Small intestine (tissue), 7 donors: ENCODE measurements around the gene NUDT16L1. TPM values are rescaled to one million over a fixed set of nuclear protein-coding genes. Genes with fewer than 3 reads are reported as not detected.

Experiments
- DNase-seq, 2 donors: peaks; one replicate each; pipeline versions ENCODE4 v3.0.0 to v3.0.0-alpha.2; 2013
- FAIRE-seq: peaks from 2 replicates; lab custom pipeline; 2012; peaks lifted over from hg19 to GRCh38; lab: Jason Lieb, UNC
- H3K27ac ChIP-seq, 3 donors: one replicate each; pipeline ENCODE4 v1.5.1; 2013; ENCODE audit warnings: low read length in 2 of 3, mild to moderate bottlenecking in 2 of 3, control low read depth in 1 of 3, inconsistent platforms in 1 of 3, low read depth in 1 of 3, moderate library complexity in 1 of 3
- H3K27me3 ChIP-seq, 3 donors: one replicate each; pipeline ENCODE4 v1.6.1; 2013; ENCODE audit warnings: low read length in 3 of 3, inconsistent platforms in 1 of 3; ENCODE audit not compliant: control insufficient read depth in 3 of 3, insufficient read depth in 3 of 3
- H3K36me3 ChIP-seq, 3 donors: one replicate each; pipeline ENCODE4 v1.6.1; 2013; ENCODE audit warnings: low read length in 3 of 3, inconsistent platforms in 1 of 3, low read depth in 1 of 3, mild to moderate bottlenecking in 1 of 3, moderate library complexity in 1 of 3; ENCODE audit not compliant: control insufficient read depth in 3 of 3, insufficient read depth in 2 of 3
- H3K4me1 ChIP-seq, 3 donors: one replicate each; pipeline ENCODE4 v1.6.1; 2013; ENCODE audit warnings: low read length in 2 of 3, inconsistent platforms in 1 of 3, low read depth in 1 of 3, mild to moderate bottlenecking in 1 of 3, moderate library complexity in 1 of 3; ENCODE audit not compliant: control insufficient read depth in 3 of 3, insufficient read depth in 2 of 3
- H3K4me3 ChIP-seq, 3 donors: one replicate each; pipeline ENCODE4 v1.5.1; 2013; ENCODE audit warnings: low read length in 3 of 3, control low read depth in 1 of 3, inconsistent platforms in 1 of 3, low read depth in 1 of 3, mild to moderate bottlenecking in 1 of 3, moderate library complexity in 1 of 3
- H3K9me3 ChIP-seq, 2 donors: one replicate each; pipeline ENCODE4 v1.6.1; 2013; ENCODE audit warnings: low read depth in 1 of 2, low read length in 1 of 2; ENCODE audit not compliant: control insufficient read depth in 2 of 2, insufficient read depth in 1 of 2
- WGBS, 3 donors: extraction: QIAGEN DNeasy Blood & Tissue Kit; methylation state at CpG; one replicate each; pipeline ENCODE4 v1.1.7; 2013; 5-methylcytosine and 5-hydroxymethylcytosine counted together
- polyA plus RNA-seq, 4 donors: library from polyadenylated mRNA; stranded (reverse) in 3 of 4; unstranded in 1 of 4; fragments of 200-250 nt in 3 of 4; fragments of 120-200 nt in 1 of 4; gene quantifications; one replicate each; pipeline versions ENCODE4 v1.2.1 to v1.2.3, GENCODE V29; 2013
- donor health status: healthy with polysubstance abuse.
- donor health status: control.
- donor health status: control.
- donor health status: Bipolar disorder and iron deficiency.
- donor health status: healthy.

NUDT16L1 gene
- polyA plus RNA-seq, 4 donors = 44.5 to 73.1 (median 54.8) TPM

DNA sequence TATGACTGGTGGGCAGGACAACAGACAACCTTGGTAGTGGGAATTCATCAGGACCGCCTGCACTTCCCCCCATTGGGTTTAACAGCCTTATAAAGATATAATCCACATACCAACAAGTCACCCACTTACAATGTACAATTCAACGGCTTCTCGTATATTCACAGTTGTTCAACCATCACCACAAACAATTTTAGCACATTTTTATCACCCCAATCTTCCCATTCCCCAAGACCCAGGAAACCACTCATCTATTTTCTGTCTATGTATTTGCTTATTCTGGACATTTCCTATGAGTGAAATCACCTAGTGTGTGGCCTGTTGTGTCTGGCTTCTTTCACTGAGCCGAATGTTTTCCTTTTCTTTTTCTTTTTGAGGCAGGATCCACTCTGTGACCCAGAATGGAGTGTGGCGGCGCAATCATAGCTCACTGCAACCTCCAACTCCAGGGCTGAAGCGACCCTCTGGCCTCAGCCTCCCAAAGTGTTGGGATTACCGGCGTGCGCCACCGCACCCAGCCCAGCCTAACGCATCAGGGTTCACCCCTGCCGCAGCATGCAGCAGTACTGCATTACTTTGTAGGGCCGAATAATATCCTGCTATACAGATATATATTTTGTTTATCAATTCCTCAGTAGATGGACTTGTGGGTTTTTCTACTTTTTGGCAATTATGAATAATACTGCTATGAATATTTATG, 29.9 kb downstream of the NUDT16L1 start:
- WGBS, 3 donors = 94 to 95% (median 94%) methylated on average over 14 of the region's 14 CpGs
- H3K4me1 ChIP-seq = no peaks in the 10 kb centered on the region
- no peak overlapping the region for H3K4me3 ChIP-seq
- DNase-seq (no peak), FAIRE-seq (no peak)
- no peaks in the 10 kb centered on the region for H3K9me3 ChIP-seq
- H3K27ac ChIP-seq = no peak overlapping the region
- H3K36me3 ChIP-seq = peaks cover 3 to 56% (median 7%) of the 10 kb centered on the region in 3 donors
- H3K27me3 ChIP-seq = no peaks in the 10 kb centered on the region

DNA sequence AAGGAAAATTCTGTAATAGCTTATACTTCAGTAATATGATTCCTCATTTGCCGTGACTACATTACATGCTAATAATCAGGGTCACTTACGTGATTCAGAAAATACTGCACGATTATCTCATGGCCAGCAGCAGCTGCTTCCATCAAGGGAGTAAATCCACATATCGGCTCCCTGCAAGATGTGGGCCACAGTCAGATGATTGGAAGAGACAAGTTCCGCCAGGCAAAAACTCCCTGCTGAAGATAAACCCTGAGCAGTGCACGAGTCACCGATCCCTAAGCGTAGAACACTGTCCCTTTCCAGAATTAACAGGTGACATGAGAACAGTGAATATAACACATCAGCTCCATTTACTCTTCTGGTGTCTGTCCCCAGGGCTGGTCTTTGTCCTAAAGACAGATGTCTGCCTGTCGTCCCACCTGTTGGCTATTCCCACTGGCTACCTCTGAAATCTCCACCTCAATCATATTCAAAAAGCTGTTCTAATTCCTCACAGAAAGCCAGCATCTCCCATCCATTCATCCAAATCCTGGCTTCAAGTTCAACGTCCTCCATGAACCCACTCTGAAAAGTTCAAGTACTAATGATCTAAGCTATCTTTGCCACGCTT, 31.4 kb downstream of the NUDT16L1 start:
- FAIRE-seq = no peak
- DNase-seq = no peak
- Histone ChIP-seq H3K9me3 (no peaks in the 10 kb centered on the region), H3K27ac (no peak overlapping the region), H3K4me3 (no peak overlapping the region), H3K36me3 (peaks cover 5 to 56% (median 7%) of the 10 kb centered on the region in 3 donors), H3K27me3 (no peaks in the 10 kb centered on the region), H3K4me1 (no peaks in the 10 kb centered on the region)
- 91 to 97% (median 95%) methylated on average over 11 of the region's 11 CpGs for WGBS, 3 donors

DNA sequence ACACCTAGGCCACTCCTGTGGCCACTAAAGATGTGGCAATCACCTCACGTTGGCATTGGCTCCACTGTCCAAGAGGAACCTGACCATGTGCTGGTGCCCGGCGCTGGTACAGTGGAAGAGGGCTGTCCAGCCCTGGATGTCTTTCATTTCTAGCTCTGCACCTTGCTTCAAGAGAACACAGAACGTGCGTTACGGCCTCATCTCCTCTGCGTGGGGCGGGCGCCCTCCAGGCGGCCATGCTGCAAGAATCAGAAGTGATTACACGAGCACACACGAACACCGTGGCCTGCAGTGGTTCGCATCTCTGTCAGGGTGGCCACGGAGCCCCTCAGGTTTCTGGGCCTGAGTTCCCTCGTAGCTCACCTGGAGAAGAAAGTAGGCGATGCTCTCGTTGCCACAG, 33.3 kb downstream of the NUDT16L1 start:
- Histone ChIP-seq H3K27me3 (no peaks in the 10 kb centered on the region), H3K36me3 (peaks cover 5 to 57% (median 7%) of the 10 kb centered on the region in 3 donors), H3K4me1 (no peaks in the 10 kb centered on the region), H3K9me3 (no peaks in the 10 kb centered on the region), H3K4me3 (no peak overlapping the region), H3K27ac (no peak overlapping the region)
- FAIRE-seq (no peak), DNase-seq (no peak)
- WGBS, 3 donors = 92 to 96% (median 94%) methylated on average over 18 of the region's 18 CpGs

- 95 to 96% (median 96%) methylated on average over 8 of the region's 8 CpGs for WGBS, 3 donors
- Histone ChIP-seq H3K4me3 (no peak overlapping the region), H3K9me3 (no peaks in the 10 kb centered on the region), H3K4me1 (no peaks in the 10 kb centered on the region), H3K27ac (no peak overlapping the region), H3K27me3 (no peaks in the 10 kb centered on the region), H3K36me3 (peaks cover 3 to 47% (median 7%) of the 10 kb centered on the region in 3 donors)
- DNase-seq (no peak), FAIRE-seq (no peak)
Measured at GRCh38 chr16:4728676-4729075, 35.3 kb downstream of the NUDT16L1 start.

DNA sequence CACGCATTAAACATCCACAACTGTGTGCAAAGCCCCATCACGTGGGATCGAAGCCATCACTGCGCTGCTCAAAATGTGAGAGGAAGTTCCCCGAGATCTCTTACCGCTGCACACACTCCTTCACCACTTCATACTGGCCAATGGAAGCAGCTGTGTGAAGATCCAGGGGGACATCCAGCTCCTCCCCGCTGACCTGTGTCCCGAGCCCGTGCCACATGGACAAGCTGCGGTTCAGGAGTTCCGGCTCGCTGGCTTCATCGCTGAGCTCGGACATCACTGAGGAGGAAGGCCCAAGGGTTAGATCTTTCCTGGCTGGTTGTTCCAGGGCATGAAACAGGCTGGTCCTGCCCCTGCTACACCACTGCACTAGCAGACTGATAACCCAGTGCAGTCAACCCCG, 36.5 kb downstream of the NUDT16L1 start:
- H3K27me3 ChIP-seq = no peaks in the 10 kb centered on the region
- 93 to 96% (median 95%) methylated on average over 15 of the region's 15 CpGs for WGBS, 3 donors
- no peak overlapping the region for H3K27ac ChIP-seq
- peaks cover 0 to under 1% (median 0%) of the 10 kb centered on the region in 3 donors for H3K4me1 ChIP-seq
- no peak overlapping the region for H3K4me3 ChIP-seq
- H3K9me3 ChIP-seq = no peaks in the 10 kb centered on the region
- DNase-seq (no peak), FAIRE-seq (no peak)
- peaks cover 0 to 42% (median 3%) of the 10 kb centered on the region in 3 donors for H3K36me3 ChIP-seq

- H3K4me1 ChIP-seq = peaks cover 0 to 5% (median 2%) of the 10 kb centered on the region in 3 donors
Measured at GRCh38 chr16:4733211-4733742, 39.9 kb downstream of the NUDT16L1 start.

GRCh38 chr16:4733747-4734062, 40.3 kb downstream of the NUDT16L1 start:
- peak overlapping the region in 2 of 3 donors; percentile 49 to 84 for H3K27ac ChIP-seq
- 1% methylated on average over 19 of the region's 19 CpGs for WGBS, 3 donors
- peak overlapping the region; percentile 73 to 93 (median 90) for H3K4me3 ChIP-seq
- H3K36me3 ChIP-seq = peaks cover 0 to 17% (median 0%) of the 10 kb centered on the region in 3 donors
- FAIRE-seq = no peak
- H3K4me1 ChIP-seq = peaks cover 0 to 5% (median 2%) of the 10 kb centered on the region in 3 donors
- no peaks in the 10 kb centered on the region for H3K9me3 ChIP-seq
- H3K27me3 ChIP-seq = no peaks in the 10 kb centered on the region
- DNase-seq = peak in 1 of 2 donors; percentile 15

More at GRCh38 chr16:4733211-4733742, 39.9 kb downstream of the NUDT16L1 start:
- WGBS, 3 donors = 30 to 40% (median 31%) methylated on average over 17 of the region's 17 CpGs
- FAIRE-seq = no peak
- H3K27me3 ChIP-seq = no peaks in the 10 kb centered on the region
- peaks cover 0 to 21% (median 2%) of the 10 kb centered on the region in 3 donors for H3K36me3 ChIP-seq
- peak in 1 of 2 donors; percentile 20 for DNase-seq
- no peaks in the 10 kb centered on the region for H3K9me3 ChIP-seq
- no peak overlapping the region for H3K27ac ChIP-seq
- H3K4me3 ChIP-seq = peak overlapping the region; percentile 73 to 93 (median 90)

DNA sequence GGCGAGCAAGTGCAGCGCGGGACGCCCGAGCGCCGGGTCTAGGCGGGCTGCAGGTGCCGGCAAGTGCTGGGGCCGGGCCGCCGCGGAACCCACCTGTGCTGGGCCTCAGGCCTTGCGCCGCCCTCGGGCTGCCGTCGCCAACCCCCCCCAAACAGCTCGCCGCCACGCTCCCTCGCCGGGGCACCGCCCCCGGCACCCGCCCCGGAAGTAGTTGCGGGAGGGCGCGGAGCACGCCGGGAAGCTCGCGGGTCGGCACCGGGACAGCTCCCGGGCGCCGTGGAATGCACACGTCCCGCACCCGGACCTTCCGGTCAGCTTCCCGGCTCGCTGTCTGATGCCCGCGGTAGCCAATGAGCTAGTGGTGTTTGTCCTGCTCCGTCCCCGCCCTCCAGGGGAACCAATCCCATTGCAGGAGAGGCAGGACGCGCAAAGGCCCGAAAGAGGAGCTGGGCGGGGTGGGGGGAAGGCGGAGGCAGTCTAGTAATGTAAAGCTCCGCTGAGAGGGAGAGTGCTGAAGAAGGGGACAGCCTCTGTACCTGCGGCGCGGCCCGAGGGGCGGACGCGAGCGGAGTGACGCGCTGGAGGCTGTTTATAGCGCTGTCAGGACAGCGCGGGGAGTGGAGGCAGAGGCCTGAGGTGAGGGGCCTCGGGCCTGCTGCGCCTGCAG, 40.8 kb downstream of the NUDT16L1 start, which contains the start of the genes ANKS3 and DNAAF8:
ANKS3 (minus strand) TSS at position 209 of the 667 bp plus-strand sequence. CDS start 4,122 bp downstream, outside the sequence.
DNAAF8 (plus strand) TSS at position 475 of the 667 bp plus-strand sequence. CDS start 1,978 bp downstream, outside the sequence.
- DNase-seq (peak; percentile 95 to 98), FAIRE-seq (no peak)
- no peaks in the 10 kb centered on the region for H3K27me3 ChIP-seq
- H3K36me3 ChIP-seq = peaks cover 0 to 12% (median 0%) of the 10 kb centered on the region in 3 donors
- H3K9me3 ChIP-seq = no peaks in the 10 kb centered on the region
- H3K27ac ChIP-seq = peak within 1 kb of the TSS; percentile 22 to 88 (median 86)
- WGBS, 3 donors = 0% methylated on average over 58 to 70 of the region's 70 CpGs
- peak within 1 kb of the TSS; percentile 73 to 93 (median 90) for H3K4me3 ChIP-seq
- peaks cover 0 to 5% (median 2%) of the 10 kb centered on the region in 3 donors for H3K4me1 ChIP-seq
